Cardiac fibroblast (primary cell): Measurements from ENCODE around the gene FZD2.
"Not testable (repeated sequence)": the region's sequence is repeated elsewhere in the genome, so short reads cannot be mapped to it uniquely, and the experiment has no call there.

ENCODE experiments used
- DNase-seq, 2 donors: peaks; one replicate each; pipeline versions ENCODE4 v3.0.0 to v3.0.0-alpha.2; 2010; ENCODE audit warnings: low read depth in 2 of 2
- H3K4me3 ChIP-seq, 2 donors: replicated peaks in 1 of 2; 1 replicate in 1 of 2; 2 replicates in 1 of 2; pipeline ENCODE4 v1.5.1; 2011; ENCODE audit warnings: low read depth in 2 of 2, low read length in 2 of 2, mild to moderate bottlenecking in 2 of 2, moderate library complexity in 1 of 2
- TF ChIP-seq, protein P1 (sequence below): IDR thresholded peaks from one replicate; pipeline ENCODE4 v1.5.1; 2011; ENCODE audit warnings: low read depth, mild to moderate bottlenecking, low read length, inconsistent platforms

The FZD2 gene

DNA sequence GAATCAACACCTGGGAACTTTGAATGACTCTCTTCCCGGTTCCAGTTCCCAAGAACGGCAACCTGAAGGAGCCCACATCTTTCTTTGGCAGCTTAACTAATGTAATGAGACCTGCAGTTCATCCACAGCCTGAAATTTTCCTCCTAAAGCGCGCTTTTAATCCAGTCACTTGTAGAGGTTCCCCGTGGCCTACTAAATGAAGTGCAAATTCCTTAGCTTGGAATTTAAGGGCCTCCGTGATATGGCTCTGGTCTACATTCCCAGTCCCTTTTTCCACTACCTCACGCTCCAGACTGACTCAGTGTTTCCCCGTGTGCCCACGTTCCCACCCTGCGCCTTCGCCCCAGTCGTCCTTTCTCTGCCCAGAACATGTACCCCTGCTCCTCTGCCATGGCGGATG lies 27.2 kb downstream of the FZD2 start:
- TF ChIP-seq, protein P1, sequence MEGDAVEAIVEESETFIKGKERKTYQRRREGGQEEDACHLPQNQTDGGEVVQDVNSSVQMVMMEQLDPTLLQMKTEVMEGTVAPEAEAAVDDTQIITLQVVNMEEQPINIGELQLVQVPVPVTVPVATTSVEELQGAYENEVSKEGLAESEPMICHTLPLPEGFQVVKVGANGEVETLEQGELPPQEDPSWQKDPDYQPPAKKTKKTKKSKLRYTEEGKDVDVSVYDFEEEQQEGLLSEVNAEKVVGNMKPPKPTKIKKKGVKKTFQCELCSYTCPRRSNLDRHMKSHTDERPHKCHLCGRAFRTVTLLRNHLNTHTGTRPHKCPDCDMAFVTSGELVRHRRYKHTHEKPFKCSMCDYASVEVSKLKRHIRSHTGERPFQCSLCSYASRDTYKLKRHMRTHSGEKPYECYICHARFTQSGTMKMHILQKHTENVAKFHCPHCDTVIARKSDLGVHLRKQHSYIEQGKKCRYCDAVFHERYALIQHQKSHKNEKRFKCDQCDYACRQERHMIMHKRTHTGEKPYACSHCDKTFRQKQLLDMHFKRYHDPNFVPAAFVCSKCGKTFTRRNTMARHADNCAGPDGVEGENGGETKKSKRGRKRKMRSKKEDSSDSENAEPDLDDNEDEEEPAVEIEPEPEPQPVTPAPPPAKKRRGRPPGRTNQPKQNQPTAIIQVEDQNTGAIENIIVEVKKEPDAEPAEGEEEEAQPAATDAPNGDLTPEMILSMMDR = no peak
- H3K4me3 ChIP-seq = no peak overlapping the region
- no peak for DNase-seq

DNA sequence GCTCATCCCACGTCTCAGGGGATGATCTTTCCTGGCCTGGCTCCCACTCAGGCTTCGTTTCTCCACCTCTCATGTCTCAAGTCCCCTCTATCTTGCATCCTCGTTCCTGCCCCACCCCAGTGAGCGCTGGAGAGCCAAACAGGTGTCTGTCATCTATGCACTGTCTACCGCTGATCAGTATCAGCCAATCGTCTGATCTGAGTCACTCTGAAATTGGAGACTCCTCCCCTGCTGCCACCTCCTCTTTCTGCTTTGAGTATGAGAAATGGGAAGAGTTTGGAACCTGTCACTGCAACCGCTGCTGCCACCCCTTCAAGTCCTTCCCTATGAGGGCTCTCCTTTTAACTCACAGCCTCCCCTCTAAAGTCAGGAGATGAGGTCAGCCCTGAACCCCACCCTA lies 28.0 kb downstream of the FZD2 start:
- TF ChIP-seq, protein P1 = no peak

DNA sequence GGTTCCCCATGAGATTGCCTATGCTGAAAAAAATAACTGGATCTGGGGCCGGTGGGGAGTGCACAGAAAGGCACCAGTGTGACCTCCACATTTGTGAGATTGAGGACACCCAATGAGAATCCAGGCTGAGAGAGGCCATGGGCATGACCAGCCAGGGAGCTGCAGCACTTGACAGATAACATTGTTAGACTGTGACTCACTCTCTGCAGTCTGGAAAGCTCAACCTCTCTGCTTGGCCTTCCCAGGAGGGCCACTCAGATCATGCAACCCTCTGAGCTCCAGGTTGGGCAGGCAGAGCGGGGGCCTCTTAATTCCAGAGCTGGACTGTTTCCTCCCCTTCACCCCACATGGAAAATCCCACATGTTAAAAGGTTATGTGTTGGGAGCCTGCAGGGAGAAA lies 30.1 kb downstream of the FZD2 start:
- peak; percentile 92 for DNase-seq
- TF ChIP-seq, protein P1 = no peak
- no peak overlapping the region for H3K4me3 ChIP-seq

More for the DNA sequence above, 28.0 kb downstream of the FZD2 start:
- no peak for DNase-seq
- no peak overlapping the region for H3K4me3 ChIP-seq

DNA sequence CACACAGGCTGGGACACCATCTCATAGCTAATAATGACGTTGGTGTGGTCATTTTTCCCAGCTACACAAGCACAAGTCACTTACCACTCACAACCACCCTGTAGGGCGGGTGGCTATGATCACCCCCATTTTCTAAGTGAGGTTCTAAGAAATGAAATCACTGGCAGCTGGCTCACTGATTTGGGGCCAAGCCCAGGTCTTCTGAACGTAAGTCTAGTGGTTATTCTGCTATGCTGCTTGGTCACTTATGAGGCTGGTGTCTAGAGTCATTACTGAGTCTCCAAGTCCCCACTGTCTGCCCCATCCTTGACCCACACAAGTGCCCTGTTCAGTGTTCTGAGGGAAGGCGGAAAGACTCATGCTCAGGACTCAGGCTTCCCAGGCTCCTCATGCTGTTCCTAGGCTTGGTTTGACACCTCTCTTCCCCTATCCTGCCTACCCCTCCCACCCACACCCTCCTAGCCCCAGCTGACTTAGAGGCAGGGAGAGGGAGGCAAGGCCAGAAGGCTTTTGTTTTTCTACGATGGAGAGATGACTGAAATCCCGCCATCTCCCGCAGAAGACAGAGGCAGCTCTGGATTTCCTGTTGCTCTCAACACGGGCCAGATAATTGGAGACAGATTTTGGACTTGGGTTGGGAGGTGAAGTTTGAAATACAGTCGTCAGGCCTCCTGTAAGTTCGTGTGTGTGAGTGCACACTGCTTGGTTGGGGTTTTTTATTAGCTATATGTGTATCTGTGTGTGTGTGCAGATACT lies 32.2 kb downstream of the FZD2 start:
- TF ChIP-seq, protein P1 = no peak
- no peak overlapping the region for H3K4me3 ChIP-seq

DNA sequence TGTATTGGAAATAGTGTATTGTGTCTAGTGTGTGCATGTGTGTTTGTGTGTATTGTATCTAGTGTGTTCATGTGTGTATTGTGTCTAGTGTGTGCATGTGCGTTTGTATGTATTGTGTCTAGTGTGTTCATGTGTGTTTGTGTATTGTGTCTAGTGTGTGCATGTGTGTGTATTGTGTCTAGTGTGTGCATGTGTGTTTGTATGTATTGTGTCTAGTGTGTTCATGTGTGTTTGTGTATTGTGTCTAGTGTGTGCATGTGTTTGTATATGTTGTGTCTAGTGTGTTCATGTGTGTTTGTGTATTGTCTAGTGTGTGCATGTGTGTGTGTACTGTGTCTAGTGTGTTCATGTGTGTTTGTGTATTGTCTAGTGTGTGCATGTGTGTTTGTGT lies 32.8 kb downstream of the FZD2 start:
- not testable (repeated sequence) for H3K4me3 ChIP-seq, DNase-seq

More for the DNA sequence above, 32.2 kb downstream of the FZD2 start:
- peak; percentile 23 to 42 for DNase-seq

DNA sequence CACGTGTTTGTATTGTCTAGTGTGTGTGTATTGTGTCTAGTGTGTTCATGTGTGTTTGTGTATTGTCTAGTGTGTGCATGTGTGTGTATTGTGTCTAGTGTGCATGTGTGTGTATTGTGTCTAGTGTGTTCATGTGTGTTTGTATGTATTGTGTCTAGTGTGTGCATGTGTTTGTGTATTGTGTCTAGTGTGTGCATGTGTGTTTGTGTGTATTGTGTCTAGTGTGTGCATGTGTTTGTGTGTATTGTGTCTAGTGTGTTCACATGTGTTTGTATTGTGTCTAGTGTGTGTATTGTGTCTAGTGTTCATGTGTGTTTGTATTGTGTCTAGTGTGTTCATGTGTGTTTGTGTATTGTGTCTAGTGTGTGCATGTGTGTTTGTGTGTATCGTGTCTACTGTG lies 33.5 kb downstream of the FZD2 start:
- not testable (repeated sequence) for H3K4me3 ChIP-seq, DNase-seq

DNA sequence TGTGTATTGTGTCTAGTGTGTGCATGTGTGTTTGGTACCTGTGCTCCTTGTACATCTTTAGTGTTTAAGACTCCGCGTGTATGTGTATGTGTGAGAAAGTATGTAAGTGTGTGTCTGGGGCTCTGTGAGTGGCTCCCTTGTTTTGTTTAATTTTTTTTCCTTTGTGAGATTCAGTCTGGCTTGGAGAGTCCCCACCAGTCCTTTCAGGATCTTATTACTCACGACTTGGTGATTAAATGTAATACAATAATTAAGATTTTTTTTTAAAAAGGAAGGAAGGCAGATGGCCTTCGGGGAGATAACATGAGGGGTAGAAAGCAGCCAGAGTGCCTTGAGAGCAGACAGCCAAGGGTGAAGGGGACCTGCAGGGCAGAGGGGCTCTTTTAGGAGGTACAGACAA lies 33.9 kb downstream of the FZD2 start:
- TF ChIP-seq, protein P1 = no peak
- no peak overlapping the region for H3K4me3 ChIP-seq
- peak in 1 of 2 donors; percentile 10 for DNase-seq

DNA sequence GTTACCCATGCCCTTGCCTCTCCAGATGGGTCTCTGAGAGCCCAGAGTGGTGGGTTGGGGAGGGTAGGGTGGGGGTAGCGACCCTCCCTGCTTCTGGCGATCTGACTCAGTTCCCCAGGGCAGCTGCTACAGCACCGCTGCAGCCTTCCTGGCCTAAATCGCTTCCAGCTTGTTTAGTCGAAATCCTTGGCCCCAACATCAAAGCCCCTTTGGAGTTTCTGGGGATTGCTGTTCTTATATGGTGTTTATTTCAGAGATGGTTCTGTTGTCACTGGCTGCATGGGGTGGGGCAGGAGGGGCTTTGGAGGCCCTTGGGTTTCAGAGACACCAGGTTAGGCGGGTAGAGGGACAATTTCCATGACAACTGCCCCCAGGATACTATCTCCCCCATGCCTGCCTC lies 35.9 kb downstream of the FZD2 start:
- H3K4me3 ChIP-seq = no peak overlapping the region
- TF ChIP-seq, protein P1 = no peak
- no peak for DNase-seq
